Germinal center (tissue), 1 donor: ENCODE data around the gene ZSWIM6.
A peak's percentile ranks its signal among the peaks of the same experiment; 100 is the strongest.
"Not testable (repeated sequence)": the region's sequence is repeated elsewhere in the genome, so short reads cannot be mapped to it uniquely, and the experiment has no call there.

ENCODE experiments used
- DNase-seq: peaks from one replicate; pipeline ENCODE4 v3.0.0; 2012; ENCODE audit warnings: mixed read lengths, low spot score

The ZSWIM6 gene

GRCh38 chr5:61407706-61408270 is 75.7 kb downstream of the ZSWIM6 start:
- no peak for DNase-seq

GRCh38 chr5:61408476-61409168 is 76.6 kb downstream of the ZSWIM6 start:
- peak; percentile 91 for DNase-seq

- DNase-seq = no peak
Observed at GRCh38 chr5:61409568-61409967, 77.5 kb downstream of the ZSWIM6 start.

DNA sequence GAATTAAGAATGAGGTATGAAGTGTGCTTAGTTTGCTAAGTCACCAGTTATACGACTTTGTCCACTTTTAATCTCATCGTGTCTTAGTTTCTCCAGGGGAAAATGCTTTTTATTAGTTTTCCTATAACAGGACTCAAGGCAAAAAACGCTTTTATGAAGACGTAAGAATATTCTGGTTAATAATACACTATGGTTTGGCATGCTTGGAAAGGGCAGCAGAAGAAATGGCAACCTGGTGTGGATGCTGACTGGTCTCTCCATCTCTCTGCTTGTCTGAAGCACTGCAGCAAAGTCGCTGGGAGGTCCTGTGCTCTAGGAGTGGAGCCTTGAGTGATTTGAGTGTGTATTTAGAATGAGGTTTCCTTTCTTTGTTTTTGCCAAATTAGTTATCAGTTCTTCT is 78.8 kb downstream of the ZSWIM6 start:
- DNase-seq = no peak

DNA sequence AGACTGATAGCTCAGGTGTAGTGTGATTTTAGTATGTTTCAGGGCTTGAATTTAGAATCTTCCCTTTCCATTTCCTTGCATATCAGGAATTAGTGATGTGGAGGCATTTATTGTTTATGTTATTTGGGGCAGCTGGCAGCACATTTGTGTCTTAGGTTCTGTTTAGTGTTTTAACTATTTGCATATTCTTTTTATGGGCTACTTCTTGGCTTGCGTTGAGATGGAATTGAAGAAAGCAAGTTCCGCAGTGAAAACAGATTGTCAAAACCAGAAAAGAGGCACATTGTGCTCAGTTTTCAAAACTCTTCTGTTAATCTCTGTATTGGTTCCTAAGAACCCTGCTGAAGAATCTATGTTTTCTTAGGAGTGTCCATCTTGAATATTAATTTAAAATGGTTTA is 80.3 kb downstream of the ZSWIM6 start:
- DNase-seq = no peak

DNA sequence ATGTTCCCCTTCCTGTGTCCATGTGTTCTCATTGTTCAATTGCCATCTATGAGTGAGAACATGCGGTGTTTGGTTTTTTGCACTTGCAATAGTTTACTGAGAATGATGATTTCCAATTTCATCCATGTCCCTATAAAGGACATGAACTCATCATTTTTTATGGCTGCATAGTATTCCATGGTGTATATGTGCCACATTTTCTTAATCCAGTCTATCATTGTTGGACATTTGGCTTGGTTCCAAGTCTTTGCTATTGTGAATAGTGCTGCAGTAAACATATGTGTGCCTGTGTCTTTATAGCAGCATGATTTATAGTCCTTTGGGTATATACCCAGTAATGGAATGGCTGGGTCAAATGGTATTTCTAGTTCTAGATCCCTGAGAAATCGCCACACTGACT is 81.1 kb downstream of the ZSWIM6 start:
- DNase-seq = not testable (repeated sequence)

GRCh38 chr5:61414806-61415205 is 82.7 kb downstream of the ZSWIM6 start:
- DNase-seq = no peak

- DNase-seq = no peak
Observed at GRCh38 chr5:61416010-61416409, 84.0 kb downstream of the ZSWIM6 start.

DNA sequence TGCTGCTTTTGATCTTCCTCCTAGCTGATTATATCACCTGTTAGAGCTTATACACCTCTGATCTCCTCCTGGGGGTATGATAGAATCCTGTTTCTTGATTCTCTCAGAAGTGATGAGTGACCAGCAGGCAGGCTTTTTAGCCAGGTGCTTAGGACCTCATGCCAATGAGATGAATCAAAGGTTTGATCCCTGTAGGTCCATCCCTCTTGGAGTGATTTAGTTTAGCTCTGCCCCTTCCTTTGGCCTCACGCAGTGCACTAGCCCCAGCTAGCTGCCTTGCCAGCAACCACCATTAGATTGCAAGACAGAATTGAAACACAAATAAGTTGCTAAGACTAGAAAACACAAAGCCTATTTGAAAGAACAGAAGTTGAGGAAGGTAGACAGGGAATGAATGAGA is 84.4 kb downstream of the ZSWIM6 start:
- DNase-seq = no peak

- no peak for DNase-seq
Observed at GRCh38 chr5:61417340-61417739, 85.3 kb downstream of the ZSWIM6 start.

- DNase-seq = no peak
Observed at GRCh38 chr5:61417851-61418250, 85.8 kb downstream of the ZSWIM6 start.

DNA sequence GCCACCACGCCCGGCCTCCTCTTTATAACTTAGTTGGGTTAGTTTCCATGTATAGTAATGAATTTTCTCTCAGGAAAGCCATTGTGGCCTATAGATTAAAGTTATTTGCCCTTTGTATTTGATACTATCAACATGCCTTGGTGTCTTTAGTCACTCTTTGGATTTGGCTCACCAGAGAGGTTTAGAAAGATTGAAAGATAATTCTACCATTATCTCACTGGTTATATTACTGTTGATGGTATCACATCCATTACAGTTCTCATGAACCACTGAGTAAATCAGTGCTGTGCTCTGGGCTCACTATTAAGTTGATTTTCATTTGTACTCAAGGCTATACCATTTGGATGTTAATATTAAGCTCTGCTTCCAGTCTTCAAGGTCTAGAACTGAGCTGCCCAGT is 87.0 kb downstream of the ZSWIM6 start:
- no peak for DNase-seq

- no peak for DNase-seq
Observed at GRCh38 chr5:61420016-61420415, 88.0 kb downstream of the ZSWIM6 start.

GRCh38 chr5:61421262-61421661 is 89.2 kb downstream of the ZSWIM6 start:
- DNase-seq = not testable (repeated sequence)

DNA sequence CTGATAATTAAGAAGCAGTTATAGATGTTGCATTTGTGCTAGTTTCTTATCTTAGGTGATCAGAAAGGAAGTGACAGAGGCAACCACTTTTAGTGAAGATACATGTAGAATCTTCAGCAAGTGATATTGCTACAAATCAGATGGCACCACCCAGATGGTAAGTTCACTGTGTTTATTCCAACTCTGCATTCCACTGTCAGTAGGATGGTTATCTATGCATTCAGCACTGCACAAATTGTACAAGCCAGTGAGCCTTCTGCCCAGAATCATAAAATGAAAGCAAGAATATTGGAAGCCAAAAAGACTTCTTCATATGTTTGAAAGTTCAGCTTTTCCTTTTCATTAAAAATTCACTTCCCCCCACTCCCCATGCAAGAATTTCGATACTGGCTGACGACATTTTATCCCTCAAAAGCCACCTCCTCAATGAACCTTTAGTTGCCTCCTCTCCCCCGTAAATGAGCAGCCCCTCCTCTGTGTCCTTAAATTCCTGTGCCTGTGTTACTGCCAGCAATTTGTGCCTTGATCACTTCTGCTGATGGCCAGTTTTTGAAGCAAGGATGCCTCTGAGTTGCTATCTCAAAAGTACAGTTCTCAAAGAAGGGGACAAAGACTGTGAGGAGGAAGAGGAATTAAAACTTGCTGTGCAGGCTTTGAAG is 91.6 kb downstream of the ZSWIM6 start:
- DNase-seq = no peak

DNA sequence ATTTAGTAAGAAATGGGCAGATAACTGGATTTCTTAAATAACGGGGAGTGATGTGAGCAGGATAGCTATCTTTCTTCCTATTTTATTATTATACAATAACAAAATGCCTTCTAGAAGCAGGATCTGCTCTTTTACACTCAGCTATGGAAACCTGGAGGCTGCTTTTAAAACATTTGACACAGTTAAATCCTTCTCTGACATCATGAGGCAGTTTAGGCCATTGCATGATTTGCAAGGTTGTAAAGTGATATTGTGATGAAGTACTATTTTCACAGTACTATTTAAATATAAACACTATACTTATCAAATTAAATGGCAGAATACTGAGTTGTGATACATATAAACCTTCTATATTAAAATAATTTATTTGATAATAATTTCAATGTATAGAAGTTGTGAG is 93.9 kb downstream of the ZSWIM6 start:
- DNase-seq = no peak

- no peak for DNase-seq
Observed at GRCh38 chr5:61429906-61430305, 97.8 kb downstream of the ZSWIM6 start.

DNA sequence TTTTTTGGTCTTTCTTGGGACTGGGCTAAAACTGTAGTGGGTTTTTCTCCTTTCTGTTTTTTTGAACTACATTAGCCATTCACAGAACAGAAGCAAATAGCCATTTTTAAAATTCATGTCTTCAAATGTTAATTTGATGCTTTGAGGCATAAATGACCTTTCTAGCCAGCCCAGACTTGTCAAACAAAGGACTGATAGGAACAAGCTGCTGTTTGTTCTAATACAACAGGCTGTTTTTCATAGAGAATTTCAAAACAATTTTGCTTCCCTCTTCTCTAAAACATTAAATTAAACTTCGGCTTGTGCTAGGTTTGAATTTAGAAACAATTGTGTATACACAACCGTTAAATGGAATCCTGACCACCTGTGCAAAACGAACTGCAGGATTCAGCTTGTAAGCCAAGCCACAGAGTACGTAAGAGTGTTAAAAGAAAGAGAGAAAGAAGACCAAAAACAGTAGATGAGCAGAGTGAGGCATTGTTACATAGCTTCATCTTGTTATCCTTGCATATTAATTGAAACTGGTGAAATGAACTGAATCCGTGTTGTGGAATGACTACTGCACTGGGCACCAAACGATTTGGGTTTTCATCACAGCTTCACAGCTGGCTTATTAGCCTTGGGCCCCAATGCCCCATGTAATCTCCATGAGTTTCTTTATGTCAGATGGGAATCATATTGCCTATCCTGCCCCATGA is 100.0 kb downstream of the ZSWIM6 start:
- DNase-seq = no peak

- no peak for DNase-seq
Observed at GRCh38 chr5:61435368-61435767, 103.3 kb downstream of the ZSWIM6 start.

- no peak for DNase-seq
Observed at GRCh38 chr5:61438298-61438970, 106.4 kb downstream of the ZSWIM6 start.

DNA sequence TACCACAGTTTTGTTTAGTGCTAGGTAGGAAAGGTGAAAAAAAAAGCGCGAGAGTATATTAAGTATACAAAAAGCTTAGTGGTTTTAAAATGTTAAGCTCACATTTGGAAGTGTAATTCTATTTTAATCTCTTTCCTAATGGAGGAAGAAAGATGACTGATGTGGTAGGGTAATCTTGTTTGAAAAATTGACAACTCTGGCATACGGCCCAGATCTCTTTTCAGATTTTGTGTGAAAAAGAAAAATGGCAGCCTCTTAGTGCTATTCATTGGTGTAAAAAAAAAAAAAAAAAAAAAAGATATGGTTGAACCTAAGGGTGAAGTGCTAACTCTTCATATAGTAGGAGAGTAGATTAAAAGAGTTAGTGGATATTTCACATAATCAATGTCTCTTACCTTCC is 108.0 kb downstream of the ZSWIM6 start:
- no peak for DNase-seq

GRCh38 chr5:61440596-61440995 is 108.5 kb downstream of the ZSWIM6 start:
- DNase-seq = no peak
